K562 (cell line): ENCODE measurements around the gene SALL2. TPM values are rescaled to one million over a fixed set of nuclear protein-coding genes. Genes with fewer than 3 reads are reported as not detected.
"Not testable (repeated sequence)": the region's sequence is repeated elsewhere in the genome, so short reads cannot be mapped to it uniquely, and the experiment has no call there.

Experiments
- ATAC-seq: fragments of 200-7000 bp; cut with Tn5 transposase; 3 replicates; pipeline ENCODE4 v1.9.1; 2020; ENCODE audit warnings: moderate library complexity
- BruUV-seq: library from RNA; stranded (reverse); fragments of 400-500 nt; replicated peaks from 2 replicates; lab custom pipeline; 2021; lab: Mats Ljungman, UMichigan
- CTCF ChIA-PET: fragments of 300-600 bp; formaldehyde crosslinking; extraction: SDS; loops from one replicate; lab custom pipeline; 2021; ENCODE audit warnings: low intra/inter-chr PET ratio; lab: Yijun Ruan, JAX
- POLR2A ChIA-PET: fragments of 300-600, 350-650 bp; sonication (Branson Sonifier 250); formaldehyde crosslinking; extraction: SDS; loops from one replicate; lab custom pipeline; 2021; ENCODE audit warnings: antibody characterized with exemption, inconsistent platforms; lab: Yijun Ruan, JAX
- DNase-seq, 4 experiments: peaks; one replicate each; pipeline versions ENCODE4 v3.0.0 to v3.0.0-alpha.2; 2011 to 2018; ENCODE audit warnings: low spot score in 3 of 4, mixed read lengths in 3 of 4; ENCODE audit errors: extremely low read depth in 1 of 4
- FAIRE-seq: peaks from 2 replicates; lab custom pipeline; 2011; peaks lifted over from hg19 to GRCh38; lab: Jason Lieb, UNC
- H2AFZ ChIP-seq: 2 replicates; pipeline ENCODE4 v1.6.0; 2011; ENCODE audit warnings: low read depth, low read length, control low read depth, inconsistent platforms
- H3K27ac ChIP-seq: fragments of 200-600 bp; 3 replicates; pipeline ENCODE4 v1.8.0; 2011; ENCODE audit warnings: low read depth, mild to moderate bottlenecking, control low read depth, inconsistent platforms, low read length, moderate library complexity, mixed read lengths; ENCODE audit errors: extremely low read depth
- H3K27me3 ChIP-seq, 2 experiments: fragments of 300-600 bp in 1 of 2; 2 replicates in 1 of 2; 3 replicates in 1 of 2; pipeline versions ENCODE4 v1.6.0 to v1.8.0; 2011; ENCODE audit warnings: inconsistent platforms in 2 of 2, low read length in 2 of 2, mild to moderate bottlenecking in 1 of 2, mixed read lengths in 1 of 2, moderate library complexity in 1 of 2; ENCODE audit not compliant: control insufficient read depth in 2 of 2, insufficient read depth in 2 of 2
- H3K36me3 ChIP-seq: fragments of 300-600 bp; 3 replicates; pipeline ENCODE4 v1.8.0; 2011; ENCODE audit warnings: mild to moderate bottlenecking, low read length, inconsistent platforms; ENCODE audit not compliant: control insufficient read depth, insufficient read depth
- H3K4me1 ChIP-seq, 2 experiments: fragments of 200-600 bp in 1 of 2; replicated peaks in 1 of 2; 2 replicates in 1 of 2; 3 replicates in 1 of 2; pipeline versions ENCODE4 v1.5.1 to v1.8.0; 2011; ENCODE audit warnings: inconsistent platforms in 2 of 2, low read length in 2 of 2, mild to moderate bottlenecking in 1 of 2, mixed read lengths in 1 of 2, moderate library complexity in 1 of 2; ENCODE audit not compliant: control insufficient read depth in 2 of 2, insufficient read depth in 2 of 2
- H3K4me2 ChIP-seq: 2 replicates; pipeline ENCODE4 v1.6.1; 2011; ENCODE audit warnings: low read length, control low read depth, inconsistent platforms, mixed read lengths; ENCODE audit not compliant: insufficient read depth
- H3K4me3 ChIP-seq: fragments of 200-600 bp; sonication (generic), shearing (Covaris generic); 2 replicates; pipeline ENCODE4 v1.5.1; 2016; ENCODE audit warnings: control low read depth, inconsistent platforms
- H3K79me2 ChIP-seq: fragments of 200-600 bp; 3 replicates; pipeline ENCODE4 v1.8.0; 2011; ENCODE audit warnings: low read length, inconsistent platforms; ENCODE audit not compliant: control insufficient read depth, insufficient read depth
- H3K9ac ChIP-seq, 2 experiments: 2 replicates each; pipeline versions ENCODE4 v1.6.0 to v1.6.1; 2011; ENCODE audit warnings: low read depth in 2 of 2, low read length in 2 of 2, control low read depth in 1 of 2, inconsistent platforms in 1 of 2, mild to moderate bottlenecking in 1 of 2, mixed read lengths in 1 of 2; ENCODE audit not compliant: insufficient read depth in 1 of 2
- H3K9me1 ChIP-seq: one replicate; pipeline ENCODE4 v1.6.0; 2011; ENCODE audit warnings: inconsistent platforms, mild to moderate bottlenecking, low read length, moderate library complexity; ENCODE audit not compliant: control insufficient read depth, insufficient read depth
- H3K9me3 ChIP-seq: replicated peaks from 2 replicates; pipeline ENCODE4 v1.5.1; 2011; ENCODE audit warnings: low read depth, low read length, inconsistent platforms; ENCODE audit not compliant: control insufficient read depth, insufficient read depth
- H4K20me1 ChIP-seq: replicated peaks from 2 replicates; pipeline ENCODE4 v1.6.1; 2011; ENCODE audit warnings: low read length, inconsistent platforms, mixed read lengths; ENCODE audit not compliant: control insufficient read depth, insufficient read depth
- CEBPB ChIP-seq: fragments of 450-650 bp; IDR thresholded peaks from 2 replicates; pipeline ENCODE4 v1.6.1; 2016; ENCODE audit warnings: missing genetic modification characterization, missing compliant biosample characterization
- HSF4 ChIP-seq: fragments of 250-450 bp; sonication (Bioruptor Pico); IDR thresholded peaks from 2 replicates; pipeline ENCODE4 v2.1.2; 2022; ENCODE audit warnings: mild to moderate bottlenecking, moderate library complexity, borderline replicate concordance
- WGBS: fragments of 100-300 bp; shearing (Covaris generic); methylation state at CpG from one replicate; pipeline ENCODE4 v1.1.6; 2016; ENCODE audit warnings: low coverage, mixed read lengths; ENCODE audit not compliant: insufficient coverage; ENCODE audit errors: missing lambda C conversion rate; 5-methylcytosine and 5-hydroxymethylcytosine counted together
- in situ Hi-C: fragments of 300-500 bp; cut with MboI; formaldehyde crosslinking; loops from 4 replicates; pipeline ENCODE4 v1.15.0; 2018; ENCODE audit warnings: inconsistent platforms, mixed read lengths
- intact Hi-C: fragments of 100-400 bp; cut with micrococcal nuclease; formaldehyde crosslinking; loops from 2 replicates; pipeline ENCODE4 v1.14.2; 2022
- polyA plus RNA-seq, 8 experiments: library from polyadenylated mRNA; depleted of rRNA in 4 of 8; stranded (reverse) in 5 of 8; unstranded in 3 of 8; fragments of >200 nt; fragmentation: Nextera tagmentation in 2 of 8; fragmentation: Illumina TruSeq in 1 of 8; extraction: Ambion mirVana in 2 of 8; extraction: Trizol in 1 of 8; gene quantifications; 2 replicates each; pipeline versions ENCODE4 v1.2.1 to v1.2.3, GENCODE V29; 2011 to 2014; ENCODE audit warnings: inconsistent platforms in 1 of 8, missing spikeins in 1 of 8
- total RNA-seq, 7 experiments: library from RNA; depleted of rRNA in 6 of 7; stranded (reverse); fragments of >200 nt in 6 of 7; fragmentation: Illumina TruSeq in 2 of 7; extraction: Trizol in 2 of 7; gene quantifications; 2 replicates each; pipeline versions ENCODE4 v1.2.1 to v1.2.3, GENCODE V29; 2011 to 2021; ENCODE audit warnings: low replicate concordance in 1 of 7
- TF ChIP-seq, protein P1 (sequence below): fragments of 200-800 bp; sonication (Bioruptor generic); IDR thresholded peaks from 2 replicates; pipeline ENCODE4 v1.6.1; 2017; ENCODE audit warnings: missing genetic modification characterization, missing compliant biosample characterization

Gene SALL2
- total and polyA plus RNA-seq, 9 of the 15 experiments (the other 6 are each of a cell fraction or from before 2014, with no cell fraction given): 6.6 to 30.4 (median 12.9) TPM

GRCh38 chr14:21553266-21553665, 27.1 kb upstream of the SALL2 start (continued):
- no peak for TF ChIP-seq HSF4 (CRISPR knock-in tag)
- TF ChIP-seq, protein P1, sequence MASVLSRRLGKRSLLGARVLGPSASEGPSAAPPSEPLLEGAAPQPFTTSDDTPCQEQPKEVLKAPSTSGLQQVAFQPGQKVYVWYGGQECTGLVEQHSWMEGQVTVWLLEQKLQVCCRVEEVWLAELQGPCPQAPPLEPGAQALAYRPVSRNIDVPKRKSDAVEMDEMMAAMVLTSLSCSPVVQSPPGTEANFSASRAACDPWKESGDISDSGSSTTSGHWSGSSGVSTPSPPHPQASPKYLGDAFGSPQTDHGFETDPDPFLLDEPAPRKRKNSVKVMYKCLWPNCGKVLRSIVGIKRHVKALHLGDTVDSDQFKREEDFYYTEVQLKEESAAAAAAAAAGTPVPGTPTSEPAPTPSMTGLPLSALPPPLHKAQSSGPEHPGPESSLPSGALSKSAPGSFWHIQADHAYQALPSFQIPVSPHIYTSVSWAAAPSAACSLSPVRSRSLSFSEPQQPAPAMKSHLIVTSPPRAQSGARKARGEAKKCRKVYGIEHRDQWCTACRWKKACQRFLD (CRISPR knock-in tag): no peak

- H3K27me3 ChIP-seq, DNase-seq, H3K4me2 ChIP-seq, H3K9me3 ChIP-seq, H3K4me1 ChIP-seq, H4K20me1 ChIP-seq, CTCF ChIA-PET, H3K9ac ChIP-seq, H3K4me3 ChIP-seq, H3K27ac ChIP-seq, H3K9me1 ChIP-seq, POLR2A ChIA-PET, FAIRE-seq, ATAC-seq, in situ Hi-C loops, intact Hi-C loops, H2AFZ ChIP-seq, H3K36me3 ChIP-seq, BruUV-seq, H3K79me2 ChIP-seq: not testable (repeated sequence)
- 92% methylated on average over 1 of the region's 7 CpGs for WGBS
- TF ChIP-seq CEBPB (tag): peak; percentile 69
These were observed 18.4 kb upstream of the SALL2 start for GRCh38 chr14:21544588-21544987.
